ENCODE data around the gene RSU1.

Gene RSU1

DNA sequence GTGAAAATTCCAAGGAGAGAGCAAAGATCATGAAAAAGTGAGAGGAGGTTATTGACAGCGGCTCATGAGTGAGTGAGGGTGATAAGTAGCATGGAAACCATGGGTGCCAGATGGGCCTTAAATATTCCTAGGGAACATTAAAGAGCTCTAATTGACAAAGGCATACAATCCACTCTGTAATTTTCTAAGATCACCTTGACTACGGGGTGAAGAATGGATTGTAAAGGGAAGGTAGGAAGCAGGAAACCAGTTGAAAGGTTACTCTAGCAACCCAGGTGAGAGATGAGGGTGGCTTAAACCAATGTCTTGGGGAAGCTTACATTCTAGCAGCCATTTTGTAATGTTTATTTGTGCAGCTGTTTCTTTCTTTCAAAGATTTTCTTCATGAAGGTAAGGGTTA, 75.7 kb downstream of the RSU1 start:
- no peak for DNase-seq (ENCODE audit: low read depth)

DNA sequence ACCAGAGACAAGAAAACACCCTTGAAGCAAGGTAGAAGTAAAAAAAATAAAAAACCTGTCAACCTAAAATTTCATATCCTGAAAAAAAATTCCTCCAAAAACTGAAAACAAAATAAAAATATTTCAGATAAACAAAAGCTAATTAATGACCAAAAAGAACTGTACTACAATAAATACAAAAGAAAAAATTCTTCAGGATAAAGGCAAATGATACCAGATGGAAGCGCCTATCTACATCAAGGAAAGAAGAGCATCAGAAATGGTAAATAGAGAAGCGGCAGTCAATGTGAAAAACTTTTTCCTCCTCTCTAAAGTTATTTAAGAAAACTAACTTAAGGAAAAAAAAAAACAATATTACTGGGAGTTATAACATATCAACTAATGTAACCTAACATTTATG, 79.8 kb downstream of the RSU1 start:
- no peak for DNase-seq (ENCODE audit: low read depth)

DNA sequence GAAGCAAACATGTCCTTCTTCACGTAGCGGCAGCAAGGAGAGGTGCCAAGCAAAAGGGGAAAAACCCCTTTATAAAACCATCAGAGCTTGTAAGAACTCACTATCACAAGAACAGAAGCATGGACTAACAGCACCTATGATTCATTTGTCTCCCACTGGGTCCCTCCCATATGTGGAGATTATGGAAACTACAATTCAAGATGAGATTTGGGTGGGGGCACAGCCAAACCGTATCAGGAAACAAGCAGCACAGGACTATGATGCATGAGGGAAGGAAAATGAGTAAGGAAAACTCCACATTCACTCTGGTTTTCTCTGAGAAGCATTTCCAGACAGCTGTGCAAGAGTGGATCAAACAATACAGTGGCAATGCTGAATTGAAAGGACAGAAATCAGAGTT, 81.6 kb downstream of the RSU1 start:
- no peak for DNase-seq (ENCODE audit: low read depth)

DNA sequence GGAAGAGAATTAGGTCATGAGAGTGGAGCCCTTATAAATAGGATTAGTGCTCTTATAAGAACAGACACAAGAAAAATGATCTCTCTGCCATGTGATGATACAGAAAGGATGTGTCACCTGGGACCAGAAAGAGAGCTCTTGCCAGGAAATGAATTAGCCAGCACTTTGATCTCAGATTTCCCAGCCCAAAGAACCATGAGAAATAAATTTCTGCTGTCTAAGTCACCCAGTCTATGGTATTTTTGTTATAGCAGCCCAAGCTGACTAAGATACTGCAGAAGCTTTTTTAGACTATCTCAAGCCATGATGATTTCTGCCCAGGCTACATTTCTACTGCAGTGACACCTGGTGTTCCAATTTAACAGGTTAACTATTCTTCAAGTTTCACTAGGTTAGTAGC, 84.8 kb downstream of the RSU1 start:
- no peak for DNase-seq (ENCODE audit: low read depth)

DNA sequence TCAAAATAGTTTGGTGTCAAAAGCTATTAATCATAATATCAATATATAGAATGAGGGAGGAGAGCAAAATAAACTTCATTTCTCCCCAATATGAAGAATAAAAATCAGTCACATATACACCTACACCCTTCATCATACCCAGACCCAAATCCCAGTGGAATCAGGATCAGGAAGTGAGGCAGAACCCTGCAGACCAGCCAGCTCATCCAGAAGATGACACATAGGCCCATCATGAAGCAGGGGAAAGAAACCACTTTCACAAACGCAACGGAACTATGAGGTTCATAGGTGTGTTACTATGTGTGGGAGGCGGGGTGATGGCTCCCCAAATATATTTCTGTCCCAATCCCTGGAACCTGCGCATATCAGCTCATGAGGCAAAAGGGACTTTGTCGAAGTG, 89.0 kb downstream of the RSU1 start:
- DNase-seq (ENCODE audit: low read depth): no peak

DNA sequence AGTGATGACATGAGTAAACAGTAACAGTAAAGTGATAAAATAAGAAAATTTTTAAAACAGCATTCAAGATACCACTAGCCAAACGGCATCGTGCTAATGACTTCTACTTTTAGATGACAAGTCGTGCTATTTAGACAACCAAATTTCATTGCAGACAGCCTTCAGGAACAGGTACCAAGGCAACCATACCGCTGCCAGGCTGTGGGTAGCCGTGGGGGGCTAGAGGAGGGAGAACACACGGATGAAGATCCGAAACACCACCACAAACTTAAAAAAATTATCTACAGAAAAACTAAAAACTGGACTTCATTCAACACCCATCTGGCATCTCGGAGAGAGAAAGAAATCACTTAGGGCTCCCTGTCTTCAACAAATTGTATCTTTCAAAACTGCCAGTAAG, 89.6 kb downstream of the RSU1 start:
- DNase-seq (ENCODE audit: low read depth): no peak

DNA sequence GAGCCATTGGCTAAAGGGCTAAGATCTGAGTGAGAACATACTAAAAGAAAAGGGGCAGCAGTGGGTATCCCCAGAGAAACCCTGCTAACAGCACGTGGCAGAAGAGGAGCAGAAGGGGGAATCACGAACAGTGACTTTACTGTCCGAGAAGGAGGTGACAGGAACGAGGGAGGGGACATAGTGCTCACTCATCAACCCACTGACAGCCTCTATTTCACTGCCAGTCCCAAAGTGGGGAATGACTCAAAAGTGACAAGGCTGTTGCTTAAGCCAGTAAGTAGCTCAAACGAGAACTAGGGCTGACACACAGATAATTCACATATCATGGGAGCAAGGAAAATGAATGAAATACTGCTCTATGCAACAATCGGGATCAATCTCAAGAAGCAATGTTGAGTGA, 92.7 kb downstream of the RSU1 start:
- no peak for DNase-seq (ENCODE audit: low read depth)

DNA sequence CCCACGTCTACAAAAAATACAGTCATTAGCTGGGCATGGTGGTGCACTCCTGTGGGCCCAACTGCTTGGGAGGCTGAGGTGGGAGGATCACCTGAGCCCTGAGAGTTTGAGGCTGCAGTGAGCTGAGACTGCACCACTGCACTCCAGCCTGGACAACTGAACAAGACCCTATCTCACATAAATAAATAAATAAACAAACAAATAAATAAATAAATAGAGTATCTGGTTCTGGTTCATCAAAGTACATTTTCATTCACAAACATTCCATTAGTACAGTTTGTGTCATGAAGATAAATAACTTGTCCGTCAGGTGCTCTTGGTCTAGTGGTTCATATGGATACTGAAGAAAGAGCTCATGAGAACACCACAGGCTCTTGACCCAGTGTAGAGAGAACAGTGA, 96.4 kb downstream of the RSU1 start:
- DNase-seq (ENCODE audit: low read depth): no peak

DNA sequence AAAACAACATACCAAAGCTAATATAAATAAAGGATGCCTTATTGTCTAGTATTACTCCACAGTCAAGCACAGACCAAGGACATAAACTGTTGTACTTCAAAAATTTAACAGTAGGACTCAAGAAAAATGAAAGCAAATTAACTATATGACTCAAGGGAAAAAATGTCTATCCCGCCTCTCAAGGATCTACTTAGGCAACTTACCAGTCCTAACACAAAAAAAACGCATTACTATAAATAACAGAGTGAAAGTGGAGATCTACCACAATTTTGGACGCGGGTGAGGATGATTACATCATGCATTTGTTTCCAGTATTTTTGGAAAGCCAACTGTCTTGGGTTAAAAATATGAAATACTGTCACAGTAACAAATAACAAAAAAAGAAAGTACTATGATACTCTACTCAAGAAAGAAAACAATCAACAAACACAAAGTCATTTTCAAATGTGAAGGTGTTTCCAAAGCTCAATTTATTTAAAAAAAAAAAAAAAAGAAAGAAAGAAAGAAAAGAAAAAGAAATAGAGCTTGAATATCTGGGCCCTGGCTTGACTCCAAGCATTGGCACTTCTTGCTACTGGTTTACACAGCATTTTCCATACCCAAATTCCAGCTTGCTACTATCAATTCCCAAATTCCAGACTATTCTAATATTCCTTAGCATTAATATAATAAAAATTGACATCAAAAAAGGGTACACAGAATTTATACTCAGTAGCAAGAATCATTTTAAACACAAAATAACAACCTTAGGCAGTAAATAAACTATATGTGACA, 99.4 kb downstream of the RSU1 start:
- DNase-seq (ENCODE audit: low read depth): no peak

DNA sequence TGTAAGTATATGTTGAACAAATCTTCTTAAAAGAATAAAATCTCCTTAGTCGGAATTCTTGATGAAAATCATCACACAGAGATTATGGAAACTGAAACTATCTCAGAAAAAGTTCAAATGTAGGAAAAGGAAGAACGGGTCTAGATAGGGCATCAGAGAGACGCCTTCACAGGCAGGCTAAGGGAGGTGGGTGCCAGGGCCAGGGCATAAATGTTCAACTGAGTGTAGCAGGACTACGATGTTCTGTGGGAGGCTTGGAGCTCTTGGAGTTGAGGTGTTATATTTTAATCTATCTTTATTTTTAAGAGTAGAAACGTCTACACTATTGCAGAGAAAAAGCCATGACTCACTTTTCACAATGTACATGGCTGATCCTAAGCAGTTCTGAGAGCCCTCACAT, 101.2 kb downstream of the RSU1 start:
- no peak for DNase-seq (ENCODE audit: low read depth)

DNA sequence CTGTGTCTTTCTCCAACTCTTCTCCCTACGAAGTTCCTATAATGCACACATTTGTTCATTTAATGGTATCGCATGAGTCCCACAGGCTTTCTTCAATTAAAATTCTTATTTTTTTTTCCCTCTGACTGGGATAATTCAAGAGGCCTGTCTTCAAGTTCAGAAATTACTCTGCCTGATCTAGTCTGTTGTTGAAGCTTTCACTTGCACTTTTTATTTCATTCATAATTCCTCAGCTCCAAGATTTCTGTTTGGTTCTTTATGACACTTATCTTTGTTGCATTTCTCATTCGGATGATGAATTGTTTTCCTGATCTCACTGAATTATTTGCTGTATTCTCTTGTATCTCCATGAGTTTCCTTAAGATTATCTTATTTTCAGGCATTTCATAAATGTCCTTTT, 103.9 kb downstream of the RSU1 start:
- DNase-seq (ENCODE audit: low read depth): no peak

DNA sequence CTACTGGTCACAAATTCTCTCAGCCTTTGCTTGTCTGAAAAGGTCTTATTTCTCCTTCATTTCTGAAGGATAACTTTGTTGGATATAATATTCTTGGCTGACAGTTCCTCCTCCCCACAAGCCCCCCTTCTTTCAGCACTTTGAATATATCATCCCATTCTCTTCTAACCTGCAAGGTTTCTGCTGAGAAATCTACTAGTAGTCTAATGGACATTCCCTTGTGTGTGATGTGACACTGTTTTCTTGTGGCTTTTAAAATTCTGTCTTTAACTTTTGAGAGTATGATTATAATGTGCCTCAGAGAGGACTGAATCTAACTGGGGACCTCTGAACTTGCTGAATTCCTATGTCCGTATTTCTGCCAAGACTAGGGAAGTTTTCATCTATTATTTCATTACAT, 104.3 kb downstream of the RSU1 start:
- DNase-seq (ENCODE audit: low read depth): no peak

DNA sequence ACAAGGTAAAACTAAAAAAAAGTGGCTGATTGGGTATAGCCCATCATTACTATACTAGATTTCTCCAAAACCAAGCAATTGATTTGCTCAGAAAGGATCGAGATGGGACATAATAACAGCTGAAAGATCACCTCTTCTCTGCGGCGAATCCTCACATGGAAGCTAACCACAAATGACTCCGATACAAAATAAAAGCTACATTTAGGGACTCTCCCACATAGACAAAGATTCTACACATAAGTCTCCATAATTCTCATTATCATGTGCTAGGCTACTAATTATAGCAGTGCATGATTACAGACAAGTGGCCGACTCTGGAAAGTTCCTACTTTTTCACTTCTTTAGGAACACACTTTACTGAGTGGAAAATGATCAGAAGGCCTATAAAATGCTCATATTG, 116.9 kb downstream of the RSU1 start:
- no peak for DNase-seq (ENCODE audit: low read depth)

DNA sequence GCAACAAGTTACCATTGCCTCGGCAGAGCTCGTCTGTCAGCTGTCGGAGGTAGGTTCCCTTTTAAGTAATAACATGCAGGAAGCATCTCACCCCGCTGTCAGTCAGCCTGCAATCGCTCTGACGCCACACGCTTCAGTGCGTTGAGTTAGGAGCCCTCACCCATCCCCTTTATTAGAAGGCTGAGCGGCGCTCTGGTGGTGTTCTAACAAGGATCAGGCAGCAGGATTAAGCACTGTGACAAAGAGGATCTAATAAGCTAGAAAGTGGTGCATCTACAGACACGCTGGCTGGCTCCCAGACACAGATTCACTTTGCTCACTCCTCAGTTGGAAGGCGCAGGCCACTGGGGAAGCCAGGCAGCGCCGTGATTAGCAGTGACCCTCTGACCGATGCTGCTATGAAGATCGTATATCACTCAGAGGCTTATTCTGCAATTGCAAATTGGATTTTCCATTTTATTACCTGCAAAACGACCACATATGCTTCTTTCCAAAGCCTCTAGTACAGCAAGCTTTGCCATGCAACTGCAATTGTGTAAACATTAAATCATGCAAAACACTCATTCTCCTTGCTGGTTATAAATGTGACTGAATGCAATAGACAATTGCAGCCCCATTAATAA, 117.7 kb downstream of the RSU1 start:
- no peak for DNase-seq (ENCODE audit: low read depth)

DNA sequence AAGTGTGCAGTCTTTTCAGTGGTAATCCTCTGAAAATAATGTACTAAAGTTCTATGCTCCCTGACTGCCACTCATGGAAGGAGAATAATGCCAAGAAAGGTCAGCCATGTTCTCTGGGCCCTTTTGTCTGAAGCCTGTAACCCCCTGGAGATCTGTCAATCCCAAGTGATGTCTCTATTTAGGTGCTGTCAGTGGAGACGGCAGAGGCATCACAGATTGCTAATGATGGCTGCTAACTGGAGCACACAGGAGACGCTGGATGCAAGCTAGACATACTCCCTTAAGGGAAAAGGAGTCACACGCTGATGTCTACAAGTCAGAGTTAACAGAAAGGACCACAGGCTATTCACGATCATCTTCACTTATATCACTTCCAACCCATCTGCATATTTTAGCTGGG, 118.8 kb downstream of the RSU1 start:
- DNase-seq (ENCODE audit: low read depth): no peak

DNA sequence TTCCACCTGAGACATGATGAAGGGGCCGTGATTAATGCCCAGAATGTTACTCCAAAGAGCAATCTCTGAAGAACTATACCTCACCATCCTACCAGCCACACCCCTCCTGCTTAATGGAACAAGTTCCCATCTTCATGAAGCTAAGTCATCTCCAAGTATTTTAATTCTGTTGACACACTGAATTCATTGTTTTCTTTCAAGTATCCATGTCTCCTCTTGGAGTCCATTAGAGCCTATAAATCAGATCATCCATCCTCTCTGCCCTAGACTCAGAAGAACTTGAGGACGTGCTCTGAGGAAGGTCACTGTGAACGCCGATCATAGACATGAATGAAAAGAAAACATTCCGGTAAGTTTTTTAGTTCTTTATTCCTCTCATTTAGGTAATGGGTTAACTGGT, 126.8 kb downstream of the RSU1 start:
- DNase-seq (ENCODE audit: low read depth): no peak

DNA sequence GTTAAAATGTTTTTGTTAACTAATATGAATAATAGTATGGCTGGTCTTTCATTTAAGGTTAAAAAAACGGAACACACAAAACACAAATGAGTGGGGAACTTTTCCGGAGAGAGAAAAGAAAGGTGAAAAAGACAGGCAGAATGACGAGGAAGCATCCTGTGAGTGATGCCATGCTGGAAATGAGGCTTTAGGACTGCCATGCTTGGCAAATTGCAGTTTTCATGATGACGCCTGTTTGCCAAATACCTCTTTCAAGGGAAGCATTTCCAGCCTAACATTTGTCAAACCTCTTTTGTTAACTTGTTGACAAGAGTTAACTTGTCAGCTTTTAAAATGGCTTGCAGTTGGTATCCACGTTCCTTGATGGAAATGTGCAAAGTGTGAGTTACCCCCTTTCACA, 127.5 kb downstream of the RSU1 start:
- no peak for DNase-seq (ENCODE audit: low read depth)

DNA sequence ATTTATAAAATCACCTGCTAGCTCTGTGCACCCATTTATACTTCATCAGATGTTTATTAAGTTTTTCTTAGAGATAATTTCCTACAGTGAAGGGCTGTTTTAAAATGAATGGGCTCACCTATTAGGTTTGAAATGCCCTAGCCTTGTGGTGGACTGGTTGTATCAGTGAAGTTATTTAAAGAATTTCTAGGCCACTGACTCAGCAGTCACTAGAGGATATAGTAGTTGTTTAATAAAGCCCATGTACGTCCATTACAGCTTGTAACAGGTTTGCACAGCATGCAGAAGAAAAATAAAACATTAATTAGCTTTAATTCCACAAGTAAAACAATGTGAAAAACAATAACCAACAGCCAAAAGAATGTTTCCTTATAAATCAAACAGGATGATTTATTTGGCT, 128.0 kb downstream of the RSU1 start:
- no peak for DNase-seq (ENCODE audit: low read depth)

DNA sequence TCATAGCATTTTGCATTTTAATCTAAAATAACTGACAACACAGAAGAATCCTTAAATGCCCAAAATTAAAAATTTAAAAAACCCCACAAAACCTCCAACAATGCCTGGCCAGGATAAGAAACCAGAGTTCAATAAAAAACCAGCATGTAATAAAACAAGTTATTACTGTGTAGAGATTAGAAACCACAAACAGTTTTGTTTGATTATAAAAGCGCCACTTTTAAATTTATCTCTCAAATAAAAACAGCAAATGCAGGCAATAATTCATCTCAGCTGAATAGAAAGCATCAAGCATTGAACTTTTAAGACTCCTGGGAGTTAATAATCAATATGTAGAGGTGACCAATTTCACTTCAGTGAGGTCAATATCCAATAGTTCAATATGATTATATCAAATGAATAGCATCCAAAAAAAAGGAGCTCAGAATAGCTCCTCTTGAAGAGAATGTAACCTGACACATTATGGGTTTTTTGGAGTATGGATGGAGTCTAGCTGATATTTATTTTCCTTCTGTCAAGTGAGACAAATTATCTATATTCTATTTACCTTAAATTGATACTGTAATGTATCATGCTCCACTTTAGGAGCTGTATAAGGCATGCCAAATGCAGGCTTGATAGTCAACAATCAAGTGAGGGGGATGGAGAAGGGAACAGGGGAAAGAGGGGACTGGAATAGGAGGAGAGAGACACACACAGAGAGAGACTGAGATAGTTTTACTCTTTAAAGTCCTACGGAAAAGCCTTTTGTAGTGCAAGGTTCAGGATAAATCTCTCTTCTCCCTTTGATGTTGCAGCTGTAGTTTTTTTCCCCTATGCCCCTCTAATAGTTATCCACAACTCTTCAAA, 130.9 kb downstream of the RSU1 start:
- DNase-seq (ENCODE audit: low read depth): no peak

DNA sequence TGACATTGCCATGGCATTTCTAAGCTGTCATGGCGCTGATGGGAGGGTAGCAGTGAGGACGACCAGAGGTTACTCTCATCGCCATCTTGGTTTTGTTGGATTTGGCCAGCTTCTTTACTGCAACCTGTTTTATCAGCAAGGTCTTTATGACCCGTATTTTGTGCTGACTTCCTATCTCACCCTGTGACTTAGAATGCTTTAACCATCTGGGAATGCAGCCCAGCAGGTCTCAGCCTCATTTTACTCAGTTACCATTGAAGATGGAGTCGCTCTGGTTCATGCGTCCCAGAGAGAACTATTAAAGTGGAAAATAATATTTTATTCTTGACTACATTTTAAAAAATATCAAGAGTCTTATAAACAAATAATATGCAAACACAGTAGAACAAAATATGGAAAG, 131.7 kb downstream of the RSU1 start:
- no peak for DNase-seq (ENCODE audit: low read depth)

DNA sequence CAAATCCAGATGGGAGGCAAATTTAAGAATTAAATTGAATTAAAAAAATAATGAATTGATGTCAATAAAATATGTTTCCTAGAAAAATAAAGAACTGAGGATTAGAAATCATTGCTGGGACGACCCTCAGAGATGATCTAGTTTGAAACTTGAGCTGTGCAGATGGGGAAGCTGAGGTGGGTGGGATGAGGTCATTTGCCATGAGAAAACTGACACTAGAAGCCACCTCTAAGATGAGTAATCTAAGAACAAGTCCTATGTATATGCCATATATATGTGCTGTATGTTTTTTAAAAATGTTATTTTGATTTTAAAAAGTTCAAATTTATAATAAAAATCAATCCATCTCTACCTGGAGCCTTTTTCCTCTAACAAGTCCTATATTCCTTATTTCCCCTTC, 135.7 kb downstream of the RSU1 start:
- no peak for DNase-seq (ENCODE audit: low read depth)

DNA sequence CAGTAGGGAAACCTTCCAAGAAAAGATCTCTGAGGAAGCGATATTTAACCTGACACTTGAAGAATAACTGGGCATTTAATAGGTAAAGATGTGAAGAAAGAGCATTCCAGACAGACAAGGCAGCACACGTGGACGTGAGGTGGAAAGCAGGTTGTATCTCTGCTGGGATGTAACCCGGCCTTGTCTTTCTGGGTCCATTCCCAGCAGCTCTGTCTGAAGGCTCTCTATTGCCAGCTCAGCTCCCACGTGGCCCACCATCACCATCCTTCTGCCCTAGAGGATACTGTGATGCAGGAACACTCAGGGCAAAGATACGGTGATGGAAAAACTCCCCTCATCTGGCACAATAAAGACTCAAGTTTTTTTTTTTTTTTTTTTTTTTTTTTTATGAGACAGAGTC, 137.7 kb downstream of the RSU1 start:
- DNase-seq (ENCODE audit: low read depth): no peak

DNA sequence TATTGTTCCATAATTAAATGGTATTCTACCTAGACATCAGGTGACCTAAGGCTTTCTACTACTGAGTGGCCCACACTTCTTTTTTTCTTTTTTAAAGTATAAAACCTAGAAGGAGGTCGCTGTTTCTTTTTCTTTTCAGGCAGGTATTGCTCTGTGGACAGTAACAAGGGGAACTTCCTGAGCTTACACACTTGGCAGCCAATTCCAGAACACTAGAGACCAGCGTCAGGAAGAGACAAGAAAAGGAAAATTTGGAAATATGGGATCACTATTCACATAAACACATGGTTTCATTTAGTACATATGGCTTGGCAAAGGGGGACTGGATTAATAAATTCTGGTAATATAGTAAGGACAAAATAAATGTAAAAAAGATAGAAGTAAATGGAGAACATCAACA, 141.9 kb downstream of the RSU1 start:
- DNase-seq (ENCODE audit: low read depth): no peak
